ENCODE data around the gene TENM4.

TENM4 gene

GRCh38 chr11:79044201-79044600 lies 396.6 kb downstream of the TENM4 start:
- H3K27ac ChIP-seq (ENCODE audit: low read depth, low read length) = no peak overlapping the region

GRCh38 chr11:79043726-79044125 lies 397.1 kb downstream of the TENM4 start:
- no peak for TF ChIP-seq EZH2phosphoT487 (IDR thresholded peaks at IDR 0.05; ENCODE audit: borderline replicate concordance, low read length)
- TF ChIP-seq CTCF (IDR thresholded peaks at IDR 0.05; ENCODE audit: low read depth, low read length, poor library complexity, severe bottlenecking) = no peak
- no peaks in the 10 kb centered on the region for H3K9me3 ChIP-seq (ENCODE audit: control insufficient read depth, insufficient read depth, low read length)

More at GRCh38 chr11:79044201-79044600, 396.6 kb downstream of the TENM4 start:
- no peak overlapping the region for H3K4me3 ChIP-seq (ENCODE audit: low read length)
- no peaks in the 10 kb centered on the region for H3K9me2 ChIP-seq (replicated peaks; ENCODE audit: control insufficient read depth, low read length)
- no peaks in the 10 kb centered on the region for H3F3A ChIP-seq (ENCODE audit: control insufficient read depth, insufficient read depth)
- H3K36me3 ChIP-seq (ENCODE audit: control insufficient read depth, low read length) = no peaks in the 10 kb centered on the region
- TF ChIP-seq CTCF (IDR thresholded peaks at IDR 0.05; ENCODE audit: low read depth, low read length, poor library complexity, severe bottlenecking) (no peak), EZH2phosphoT487 (IDR thresholded peaks at IDR 0.05; ENCODE audit: borderline replicate concordance, low read length) (no peak)
- H3K4me2 ChIP-seq (ENCODE audit: low read length) = no peak overlapping the region
- H3K9me3 ChIP-seq (ENCODE audit: control insufficient read depth, insufficient read depth, low read length) = no peaks in the 10 kb centered on the region
- peaks cover 1% of the 10 kb centered on the region; the same call in 1 of the 2 replicates for H3K27me3 ChIP-seq (ENCODE audit: control insufficient read depth, low read length)
- H3K79me2 ChIP-seq (ENCODE audit: control insufficient read depth, low read length) = no peaks in the 10 kb centered on the region
- H4K20me1 ChIP-seq (ENCODE audit: control insufficient read depth, insufficient read depth, low read depth, low read length) = no peaks in the 10 kb centered on the region
- no peaks in the 10 kb centered on the region for H3K4me1 ChIP-seq (ENCODE audit: control insufficient read depth, low read length)

GRCh38 chr11:79042824-79043223 lies 398.0 kb downstream of the TENM4 start:
- H3K9me3 ChIP-seq (ENCODE audit: control insufficient read depth, insufficient read depth, low read length) = no peaks in the 10 kb centered on the region
- H3K4me3 ChIP-seq (ENCODE audit: low read length) = no peak overlapping the region
- H3K36me3 ChIP-seq (ENCODE audit: control insufficient read depth, low read length) = no peaks in the 10 kb centered on the region
- no peak for TF ChIP-seq EZH2phosphoT487 (IDR thresholded peaks at IDR 0.05; ENCODE audit: borderline replicate concordance, low read length)
- TF ChIP-seq CTCF (IDR thresholded peaks at IDR 0.05; ENCODE audit: low read depth, low read length, poor library complexity, severe bottlenecking) = no peak
- no peaks in the 10 kb centered on the region for H3K4me1 ChIP-seq (ENCODE audit: control insufficient read depth, low read length)
- H4K20me1 ChIP-seq (ENCODE audit: control insufficient read depth, insufficient read depth, low read depth, low read length) = no peaks in the 10 kb centered on the region
- no peaks in the 10 kb centered on the region for H3K9me2 ChIP-seq (replicated peaks; ENCODE audit: control insufficient read depth, low read length)
- no peaks in the 10 kb centered on the region for H3F3A ChIP-seq (ENCODE audit: control insufficient read depth, insufficient read depth)
- H3K27ac ChIP-seq (ENCODE audit: low read depth, low read length) = no peak overlapping the region
- no peak overlapping the region for H3K4me2 ChIP-seq (ENCODE audit: low read length)
- H3K27me3 ChIP-seq (ENCODE audit: control insufficient read depth, low read length) = peaks cover 2% of the 10 kb centered on the region; the same call in 1 of the 2 replicates
- no peaks in the 10 kb centered on the region for H3K79me2 ChIP-seq (ENCODE audit: control insufficient read depth, low read length)

More at GRCh38 chr11:79043726-79044125, 397.1 kb downstream of the TENM4 start:
- Histone ChIP-seq H3K4me3 (ENCODE audit: low read length) (no peak overlapping the region), H3F3A (ENCODE audit: control insufficient read depth, insufficient read depth) (no peaks in the 10 kb centered on the region), H3K4me1 (ENCODE audit: control insufficient read depth, low read length) (no peaks in the 10 kb centered on the region), H3K79me2 (ENCODE audit: control insufficient read depth, low read length) (no peaks in the 10 kb centered on the region), H3K36me3 (ENCODE audit: control insufficient read depth, low read length) (no peaks in the 10 kb centered on the region), H3K27ac (ENCODE audit: low read depth, low read length) (no peak overlapping the region), H4K20me1 (ENCODE audit: control insufficient read depth, insufficient read depth, low read depth, low read length) (no peaks in the 10 kb centered on the region), H3K27me3 (ENCODE audit: control insufficient read depth, low read length) (peaks cover 2% of the 10 kb centered on the region; the same call in 1 of the 2 replicates), H3K9me2 (replicated peaks; ENCODE audit: control insufficient read depth, low read length) (no peaks in the 10 kb centered on the region), H3K4me2 (ENCODE audit: low read length) (no peak overlapping the region)

Data from DOHH2 (cell line).